Esophagus squamous epithelium (tissue), 5 donors: ENCODE measurements around the gene PHLDB2. TPM values are rescaled to one million over a fixed set of nuclear protein-coding genes. Genes with fewer than 3 reads are reported as not detected.

Experiments used
- DNase-seq: peaks from one replicate; lab custom pipeline; 2025; lab: John Stamatoyannopoulos, UW
- H3K27ac ChIP-seq, 4 donors: fragments of 200-600 bp; sonication (generic); one replicate each; pipeline ENCODE4 v1.5.1; 2016 to 2019; ENCODE audit warnings: mild to moderate bottlenecking in 1 of 4
- H3K27me3 ChIP-seq, 4 donors: fragments of 200-600 bp; sonication (generic); 1 replicate in 3 of 4; 2 replicates in 1 of 4; pipeline versions ENCODE4 v1.5.1 to v1.6.0; 2017 to 2021; ENCODE audit warnings: antibody characterized with exemption in 1 of 4
- H3K36me3 ChIP-seq, 3 donors: fragments of 200-600 bp; sonication (generic); one replicate each; pipeline ENCODE4 v1.5.1; 2016 to 2019
- H3K4me1 ChIP-seq, 3 donors: fragments of 200-600 bp; sonication (generic); one replicate each; pipeline ENCODE4 v1.5.1; 2017 to 2019
- H3K4me3 ChIP-seq, 4 donors: fragments of 200-600 bp; sonication (generic); 1 replicate in 3 of 4; 2 replicates in 1 of 4; pipeline ENCODE4 v1.5.1; 2016 to 2019; ENCODE audit warnings: mild to moderate bottlenecking in 2 of 4, moderate library complexity in 1 of 4
- H3K9me3 ChIP-seq, 3 donors: fragments of 200-600 bp; sonication (generic); one replicate each; pipeline ENCODE4 v1.5.1; 2016 to 2019
- POLR2A ChIP-seq, 4 donors: fragments of 450-650 bp; IDR thresholded peaks; one replicate each; pipeline ENCODE4 v1.6.1; 2017; ENCODE audit warnings: antibody characterized with exemption in 4 of 4, mild to moderate bottlenecking in 4 of 4, moderate library complexity in 3 of 4
- WGBS, 2 donors: methylation state at CpG; one replicate each; pipeline ENCODE4 v1.1.5; 2018; 5-methylcytosine and 5-hydroxymethylcytosine counted together
- intact Hi-C: fragments of 100-400 bp; cut with DNase I; formaldehyde crosslinking; loops from one replicate; pipeline ENCODE4 v1.15.0; 2022
- total RNA-seq, 4 donors: library from RNA; depleted of rRNA; stranded (reverse); fragments of >200 nt; gene quantifications; one replicate each; pipeline ENCODE4 v1.1.0, GENCODE V29; 2016
- TF ChIP-seq, protein P1 (sequence below), 6 experiments: fragments of 450-650 bp in 4 of 6; fragments of 200-600 bp in 2 of 6; sonication (generic) in 2 of 6; IDR thresholded peaks; one replicate each; pipeline ENCODE4 v1.5.1; 2016 to 2019; ENCODE audit warnings: antibody characterized with exemption in 6 of 6, mild to moderate bottlenecking in 4 of 6, moderate library complexity in 4 of 6
- donor health status: DM: yes; HTN: yes; CAD: no.

The PHLDB2 gene
- total RNA-seq, 4 donors from 2014 or later: 5.6 to 37.8 (median 19.2) TPM

DNA sequence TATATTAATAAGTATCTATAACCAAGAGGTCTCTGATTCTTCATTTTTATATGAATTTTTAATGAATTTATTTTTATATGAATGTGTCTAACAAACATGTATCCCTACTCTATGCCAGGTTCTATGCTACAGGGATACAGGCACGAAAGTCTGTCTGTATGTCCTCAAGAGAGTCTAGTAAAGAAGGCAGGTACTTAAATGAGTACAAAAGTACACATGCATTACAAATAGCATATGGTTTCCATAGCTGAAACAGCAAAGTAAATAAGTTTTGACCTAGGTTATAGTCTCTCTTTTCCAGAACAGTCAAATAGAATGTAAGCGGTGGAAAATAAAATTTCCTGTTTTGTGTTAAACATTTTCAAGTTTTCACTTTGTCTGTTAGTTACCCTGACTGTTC, 106.4 kb downstream of the PHLDB2 start:
- Histone ChIP-seq H3K4me1 (peaks cover 0 to 24% (median 0%) of the 10 kb centered on the region in 3 donors), H3K27me3 (no peaks in the 10 kb centered on the region), H3K9me3 (no peaks in the 10 kb centered on the region), H3K27ac (no peak overlapping the region), H3K36me3 (peaks cover 0 to 22% (median 0%) of the 10 kb centered on the region in 3 donors), H3K4me3 (no peak overlapping the region)
- no peak for TF ChIP-seq POLR2A (IDR thresholded peaks at IDR 0.05)
- TF ChIP-seq, protein P1, sequence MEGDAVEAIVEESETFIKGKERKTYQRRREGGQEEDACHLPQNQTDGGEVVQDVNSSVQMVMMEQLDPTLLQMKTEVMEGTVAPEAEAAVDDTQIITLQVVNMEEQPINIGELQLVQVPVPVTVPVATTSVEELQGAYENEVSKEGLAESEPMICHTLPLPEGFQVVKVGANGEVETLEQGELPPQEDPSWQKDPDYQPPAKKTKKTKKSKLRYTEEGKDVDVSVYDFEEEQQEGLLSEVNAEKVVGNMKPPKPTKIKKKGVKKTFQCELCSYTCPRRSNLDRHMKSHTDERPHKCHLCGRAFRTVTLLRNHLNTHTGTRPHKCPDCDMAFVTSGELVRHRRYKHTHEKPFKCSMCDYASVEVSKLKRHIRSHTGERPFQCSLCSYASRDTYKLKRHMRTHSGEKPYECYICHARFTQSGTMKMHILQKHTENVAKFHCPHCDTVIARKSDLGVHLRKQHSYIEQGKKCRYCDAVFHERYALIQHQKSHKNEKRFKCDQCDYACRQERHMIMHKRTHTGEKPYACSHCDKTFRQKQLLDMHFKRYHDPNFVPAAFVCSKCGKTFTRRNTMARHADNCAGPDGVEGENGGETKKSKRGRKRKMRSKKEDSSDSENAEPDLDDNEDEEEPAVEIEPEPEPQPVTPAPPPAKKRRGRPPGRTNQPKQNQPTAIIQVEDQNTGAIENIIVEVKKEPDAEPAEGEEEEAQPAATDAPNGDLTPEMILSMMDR (IDR thresholded peaks at IDR 0.05): no peak
- 82 to 87% methylated on average over 2 of the region's 2 CpGs for WGBS, 2 donors
- DNase-seq: no peak
- intact Hi-C loops: loop anchor here (5.0 to 10.0 kb wide), 2 partner anchors 101 to 248 kb away; no protein-coding TSS in a partner anchor

DNA sequence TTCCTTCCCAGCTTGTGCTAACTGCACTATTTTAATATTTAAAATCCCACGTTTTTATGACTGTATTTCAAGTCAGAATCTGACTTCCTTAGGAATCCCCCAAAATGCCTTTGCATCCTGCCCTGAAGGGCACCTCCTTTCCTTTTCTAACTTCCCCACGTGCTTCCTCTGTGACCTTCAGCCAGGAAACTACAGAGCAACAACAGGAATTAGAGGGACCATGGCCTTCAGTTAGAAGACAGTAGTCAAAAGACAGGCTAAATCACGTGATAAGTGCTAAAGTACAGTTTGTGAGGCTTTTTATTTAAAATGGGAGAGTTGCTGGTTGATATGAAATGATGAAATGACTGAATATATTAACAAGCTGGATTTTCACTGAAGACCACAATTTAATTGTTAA, 108.0 kb downstream of the PHLDB2 start:
- Histone ChIP-seq H3K9me3 (no peaks in the 10 kb centered on the region), H3K4me3 (no peak overlapping the region), H3K4me1 (peaks cover 0 to 24% (median 0%) of the 10 kb centered on the region in 3 donors), H3K27me3 (no peaks in the 10 kb centered on the region), H3K36me3 (peaks cover 0 to 25% (median 0%) of the 10 kb centered on the region in 3 donors), H3K27ac (peak overlapping the region in 2 of 4 donors; percentile 24 to 35)
- intact Hi-C loops: loop anchor here (5.0 to 10.0 kb wide), 2 partner anchors 102 to 250 kb away; no protein-coding TSS in a partner anchor
- no peak for TF ChIP-seq POLR2A (IDR thresholded peaks at IDR 0.05)
- TF ChIP-seq, protein P1 (IDR thresholded peaks at IDR 0.05): no peak
- WGBS, 2 donors: 26 to 27% methylated on average over 3 of the region's 3 CpGs
- DNase-seq: no peak

DNA sequence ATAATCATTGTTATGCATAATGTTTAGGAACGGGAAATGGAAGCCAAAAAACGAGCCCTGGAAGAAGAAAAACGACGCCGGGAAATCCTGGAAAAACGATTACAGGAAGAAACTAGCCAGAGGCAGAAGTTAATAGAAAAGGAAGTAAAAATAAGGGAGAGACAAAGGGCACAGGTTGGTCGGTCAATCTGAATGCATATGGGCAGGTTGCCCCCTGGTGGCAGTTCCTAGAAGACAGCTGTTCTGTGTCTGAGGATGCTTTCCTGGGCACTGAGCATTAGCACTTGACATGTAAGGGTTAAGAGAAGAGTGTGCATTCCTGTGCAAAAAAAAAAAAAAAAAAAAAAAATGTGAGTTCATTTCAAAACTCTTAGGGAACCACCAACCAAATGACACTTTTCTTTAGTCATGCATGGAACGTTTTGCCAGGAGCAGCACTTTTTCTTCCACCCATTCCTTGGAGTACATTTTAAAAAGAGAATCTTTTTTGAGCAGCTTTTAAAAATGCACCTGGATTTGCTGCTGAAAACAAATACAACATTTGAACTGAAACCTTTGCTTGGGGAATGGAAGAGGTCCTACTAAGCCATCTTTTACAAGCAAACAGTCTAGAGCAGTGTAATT, 108.7 kb downstream of the PHLDB2 start:
- 6 to 7% methylated on average over 8 of the region's 8 CpGs for WGBS, 2 donors
- peaks cover 0 to 24% (median 0%) of the 10 kb centered on the region in 3 donors for H3K4me1 ChIP-seq
- peak overlapping the region in 2 of 4 donors; percentile 24 to 35 for H3K27ac ChIP-seq
- H3K9me3 ChIP-seq: no peaks in the 10 kb centered on the region
- peak; percentile 27 for DNase-seq
- peaks cover 0 to 18% (median 0%) of the 10 kb centered on the region in 3 donors for H3K36me3 ChIP-seq
- no peaks in the 10 kb centered on the region for H3K27me3 ChIP-seq
- no peak overlapping the region for H3K4me3 ChIP-seq
- no peak for TF ChIP-seq POLR2A (IDR thresholded peaks at IDR 0.05)
- TF ChIP-seq, protein P1 (IDR thresholded peaks at IDR 0.05): peak; percentile 83 to 90 (median 88)
- intact Hi-C loops: loop anchor here (5.0 to 10.0 kb wide), 2 partner anchors 103 to 250 kb away; no protein-coding TSS in a partner anchor

DNA sequence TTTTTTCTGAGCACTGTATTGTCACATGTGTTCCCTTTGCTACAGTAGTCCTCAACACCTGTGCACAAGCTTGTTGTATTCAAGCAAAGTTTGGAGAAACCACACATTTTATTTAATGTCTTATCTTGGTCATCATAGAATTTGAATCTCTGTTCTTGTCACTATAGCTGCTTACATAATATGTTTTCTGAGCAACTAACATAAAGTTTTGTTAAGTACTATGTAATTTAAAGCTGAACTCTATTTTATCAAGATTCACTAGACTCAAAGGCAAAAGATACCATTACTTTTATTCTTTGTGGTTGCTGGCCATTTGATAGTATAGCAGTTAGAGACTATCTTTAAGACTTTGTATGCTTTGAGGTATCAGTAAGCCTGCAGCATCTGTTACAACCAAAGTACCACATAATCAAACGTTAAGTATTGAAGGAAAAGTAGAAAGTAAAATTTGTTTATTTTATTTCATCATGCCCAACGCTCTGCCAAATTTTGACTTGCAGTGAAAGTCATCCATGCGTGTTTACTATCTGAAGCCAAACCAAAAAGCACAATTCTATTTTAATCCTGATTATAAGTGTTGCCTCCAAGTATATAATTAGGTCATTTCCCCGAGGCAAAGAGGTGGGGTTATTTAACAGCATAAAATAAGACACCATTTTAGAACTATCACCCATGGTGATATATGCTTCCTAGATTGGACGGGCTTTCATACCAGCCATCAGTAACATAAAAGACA, 109.4 kb downstream of the PHLDB2 start:
- peaks cover 0 to 24% (median 0%) of the 10 kb centered on the region in 3 donors for H3K4me1 ChIP-seq
- H3K4me3 ChIP-seq: no peak overlapping the region
- WGBS, 2 donors: 18 to 24% methylated on average over 5 of the region's 5 CpGs
- no peaks in the 10 kb centered on the region for H3K9me3 ChIP-seq
- H3K27me3 ChIP-seq: no peaks in the 10 kb centered on the region
- H3K36me3 ChIP-seq: peaks cover 0 to 15% (median 0%) of the 10 kb centered on the region in 3 donors
- TF ChIP-seq, protein P1 (IDR thresholded peaks at IDR 0.05): no peak
- TF ChIP-seq POLR2A (IDR thresholded peaks at IDR 0.05): no peak
- no peak for DNase-seq
- intact Hi-C loops: loop anchor here (5.0 to 10.0 kb wide), 2 partner anchors 104 to 251 kb away; no protein-coding TSS in a partner anchor
- peak overlapping the region in 2 of 4 donors; percentile 15 to 62 for H3K27ac ChIP-seq
